GM23338 (cell line): Measurements from ENCODE around the gene PHLDB3. TPM values are rescaled to one million over a fixed set of nuclear protein-coding genes. Genes with fewer than 3 reads are reported as not detected.

Experiments
- ATAC-seq: fragments of 200-7000 bp; cut with Tn5 transposase; 3 replicates; pipeline ENCODE4 v1.9.1; 2020
- DNase-seq: peaks from one replicate; pipeline ENCODE4 v3.0.0-alpha.2; 2015; ENCODE audit warnings: low spot score
- H2AFZ ChIP-seq: fragments of 200-600 bp; sonication (generic); 2 replicates; pipeline ENCODE4 v1.8.0; 2016; ENCODE audit warnings: antibody characterized with exemption, mild to moderate bottlenecking, moderate library complexity
- H3F3A ChIP-seq: fragments of 200-600 bp; sonication (generic); replicated peaks from 2 replicates; pipeline ENCODE4 v1.8.0; 2017; ENCODE audit warnings: antibody characterized with exemption, mixed run types, low read depth
- H3K27ac ChIP-seq: fragments of 200-600 bp; sonication (generic); 2 replicates; pipeline ENCODE4 v1.6.1; 2016; ENCODE audit warnings: low read depth
- H3K27me3 ChIP-seq: fragments of 200-600 bp; sonication (generic); 2 replicates; pipeline ENCODE4 v1.8.0; 2016; ENCODE audit warnings: mild to moderate bottlenecking, mixed run types, moderate library complexity; ENCODE audit not compliant: insufficient read depth
- H3K36me3 ChIP-seq: fragments of 200-600 bp; sonication (generic); 2 replicates; pipeline ENCODE4 v1.8.0; 2016; ENCODE audit warnings: mild to moderate bottlenecking; ENCODE audit not compliant: insufficient read depth
- H3K4me1 ChIP-seq: fragments of 200-600 bp; sonication (generic); 2 replicates; pipeline ENCODE4 v1.8.0; 2016; ENCODE audit warnings: mild to moderate bottlenecking, moderate library complexity; ENCODE audit not compliant: insufficient read depth
- H3K4me2 ChIP-seq: fragments of 200-600 bp; sonication (generic); 2 replicates; pipeline ENCODE4 v1.7.1; 2017; ENCODE audit warnings: mixed run types
- H3K4me3 ChIP-seq: fragments of 200-600 bp; sonication (generic); 2 replicates; pipeline ENCODE4 v1.6.1; 2016; ENCODE audit warnings: mixed run types
- H3K79me2 ChIP-seq: fragments of 200-600 bp; sonication (generic); replicated peaks from 2 replicates; pipeline ENCODE4 v1.8.0; 2017; ENCODE audit warnings: mild to moderate bottlenecking; ENCODE audit not compliant: insufficient read depth
- H3K9me2 ChIP-seq: fragments of 200-600 bp; sonication (generic); 2 replicates; pipeline ENCODE4 v1.8.0; 2017; ENCODE audit not compliant: insufficient read depth
- H4K20me1 ChIP-seq: fragments of 200-600 bp; sonication (generic); replicated peaks from 2 replicates; pipeline ENCODE4 v1.8.0; 2017; ENCODE audit warnings: mild to moderate bottlenecking; ENCODE audit not compliant: insufficient read depth
- H3K27ac Mint-ChIP-seq: 2 replicates; pipeline ENCODE4 v1.8.0; 2020; ENCODE audit warnings: inconsistent platforms, mild to moderate bottlenecking, moderate library complexity, mixed read lengths
- H3K27me3 Mint-ChIP-seq: 3 replicates; pipeline ENCODE4 v1.8.0; 2022; ENCODE audit warnings: low read depth, mild to moderate bottlenecking, moderate library complexity, mixed read lengths, inconsistent platforms; ENCODE audit not compliant: insufficient read depth, poor library complexity
- H3K36me3 Mint-ChIP-seq: 3 replicates; pipeline ENCODE4 v1.8.0; 2021; ENCODE audit warnings: low read depth, mild to moderate bottlenecking, inconsistent platforms, moderate library complexity, mixed read lengths
- H3K4me1 Mint-ChIP-seq: 3 replicates; pipeline ENCODE4 v1.8.0; 2020; ENCODE audit warnings: mild to moderate bottlenecking, inconsistent platforms, mixed read lengths
- H3K4me3 Mint-ChIP-seq: 3 replicates; pipeline ENCODE4 v1.8.0; 2021; ENCODE audit warnings: moderate library complexity, mild to moderate bottlenecking, inconsistent platforms, mixed read lengths
- H3K9me3 Mint-ChIP-seq: 3 replicates; pipeline ENCODE4 v1.8.0; 2020; ENCODE audit warnings: moderate library complexity, mild to moderate bottlenecking, inconsistent platforms, mixed read lengths
- CREB1 ChIP-seq: fragments of 250-450 bp; sonication (Bioruptor Pico); IDR thresholded peaks from 2 replicates; pipeline ENCODE4 v1.5.0; 2020; ENCODE audit warnings: low read depth, mild to moderate bottlenecking, moderate library complexity
- ETS1 ChIP-seq: IDR thresholded peaks from 2 replicates; pipeline ENCODE4 v1.6.1; 2016; ENCODE audit warnings: antibody characterized with exemption
- EZH2 ChIP-seq: fragments of 200-600 bp; sonication (generic); IDR thresholded peaks from one replicate; pipeline ENCODE4 v1.8.0; 2017; ENCODE audit warnings: antibody characterized with exemption, mild to moderate bottlenecking, low read depth; ENCODE audit not compliant: unreplicated experiment
- EZH2phosphoT487 ChIP-seq: fragments of 200-600 bp; sonication (generic); IDR thresholded peaks from one replicate; pipeline ENCODE4 v1.8.1; 2018; ENCODE audit warnings: antibody characterized with exemption; ENCODE audit not compliant: unreplicated experiment
- JUNB ChIP-seq: IDR thresholded peaks from one replicate; pipeline ENCODE4 v1.6.1; 2016; ENCODE audit warnings: antibody characterized with exemption; ENCODE audit not compliant: unreplicated experiment
- NANOG ChIP-seq: IDR thresholded peaks from 2 replicates; pipeline ENCODE4 v1.6.1; 2016; ENCODE audit warnings: antibody characterized with exemption, borderline replicate concordance
- POLR2AphosphoS5 ChIP-seq: IDR thresholded peaks from 2 replicates; pipeline ENCODE4 v1.6.1; 2016; ENCODE audit warnings: antibody characterized with exemption, low read depth
- STAT1 ChIP-seq: IDR thresholded peaks from one replicate; pipeline ENCODE4 v1.6.1; 2016; ENCODE audit warnings: antibody characterized with exemption; ENCODE audit not compliant: unreplicated experiment
- ZNF114 ChIP-seq: fragments of 250-450 bp; sonication (Bioruptor Pico); IDR thresholded peaks from 2 replicates; pipeline ENCODE4 v1.5.0; 2020; ENCODE audit warnings: mild to moderate bottlenecking, moderate library complexity
- ZNF331 ChIP-seq: fragments of 250-450 bp; sonication (Bioruptor Pico); IDR thresholded peaks from 2 replicates; pipeline ENCODE4 v1.5.0; 2020; ENCODE audit warnings: low read depth, mild to moderate bottlenecking, moderate library complexity
- ZNF462 ChIP-seq: fragments of 250-450 bp; sonication (Bioruptor Pico); IDR thresholded peaks from 2 replicates; pipeline ENCODE4 v1.5.0; 2020; ENCODE audit warnings: mild to moderate bottlenecking, moderate library complexity
- polyA plus RNA-seq: library from polyadenylated mRNA; unstranded; fragments of >200 nt; fragmentation: Nextera tagmentation; extraction: Ambion mirVana; gene quantifications from 2 replicates; pipeline ENCODE4 v1.2.1, GENCODE V29; 2016
- total RNA-seq: library from RNA; depleted of rRNA; stranded (reverse); fragments of >200 nt; shearing (Covaris generic); gene quantifications from 2 replicates; pipeline ENCODE4 v1.2.3, GENCODE V29; 2014
- TF ChIP-seq, protein P1 (sequence below), 2 experiments: fragments of 200-600 bp in 1 of 2; sonication (generic) in 1 of 2; conservative IDR thresholded peaks; 2 replicates each; pipeline versions ENCODE4 v1.5.1 to v1.6.1; 2016 to 2017; ENCODE audit warnings: antibody characterized with exemption in 2 of 2, low read depth in 2 of 2, mild to moderate bottlenecking in 2 of 2, moderate library complexity in 1 of 2

Gene PHLDB3
- total and polyA plus RNA-seq, 2 experiments from 2014 or later: 6.3 to 15.4 TPM

DNA sequence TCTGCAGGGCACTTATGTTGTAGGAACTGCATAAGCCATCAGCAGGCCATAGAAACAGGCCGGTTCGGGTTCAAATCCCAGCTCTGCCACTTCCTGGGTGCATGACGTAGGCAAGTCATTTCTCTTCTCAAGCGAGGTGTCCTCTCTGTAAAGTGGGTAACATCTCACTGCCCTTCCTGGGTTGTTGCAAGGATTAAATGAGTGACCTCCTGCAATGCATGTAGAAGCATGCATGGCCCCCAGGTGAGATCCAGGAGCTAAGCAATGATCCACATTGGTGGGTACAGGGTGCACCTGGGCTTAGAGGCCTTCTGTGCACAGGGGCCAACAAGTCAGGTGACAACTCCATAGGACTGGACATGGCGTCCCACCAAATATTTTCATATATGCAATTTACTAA lies 13.8 kb downstream of the PHLDB3 start (continued):
- TF ChIP-seq EZH2 (no peak), CREB1 (CRISPR knock-in tag) (no peak), ZNF331 (CRISPR knock-in tag) (no peak)

DNA sequence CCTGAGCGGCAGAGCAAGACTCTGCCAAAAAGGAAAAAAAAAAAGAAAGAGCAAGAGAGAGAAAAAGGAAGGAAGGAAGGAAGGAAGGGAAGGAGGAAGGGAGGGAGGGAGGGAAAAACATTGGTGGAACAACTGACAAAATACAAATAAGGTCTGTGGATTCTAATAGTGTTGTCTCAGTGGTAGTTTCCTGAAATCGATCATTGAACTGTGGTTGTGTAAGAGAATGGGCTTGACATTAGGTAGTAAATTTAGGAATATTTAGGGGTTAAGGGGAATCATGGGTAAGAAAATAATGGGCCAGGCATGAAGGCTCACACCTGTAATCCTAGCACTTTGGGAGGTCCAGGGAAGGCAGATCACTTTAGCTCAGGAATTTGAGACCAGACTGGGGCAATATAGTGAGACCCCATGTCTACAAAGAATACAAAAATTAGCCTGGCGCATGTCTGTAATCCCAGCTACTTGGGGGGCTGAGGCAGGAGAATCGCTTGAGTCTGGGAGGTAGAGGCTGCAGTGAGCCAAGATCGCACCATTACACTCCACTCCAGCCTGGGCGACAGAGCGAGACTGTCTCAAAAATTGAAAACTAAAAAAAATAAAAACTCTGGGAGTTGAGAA lies 14.5 kb downstream of the PHLDB3 start:
- Mint-ChIP-seq H3K36me3 (no peaks in the 10 kb centered on the region), H3K9me3 (no peaks in the 10 kb centered on the region), H3K27me3 (peaks cover 3% of the 10 kb centered on the region), H3K27ac (no peak overlapping the region), H3K4me3 (no peak overlapping the region), H3K4me1 (0 out of 3 replicates have a peak, but pooled peaks cover 5% of the 10 kb centered on the region)
- H3K4me2 ChIP-seq: no peak overlapping the region
- no peaks in the 10 kb centered on the region for H3K9me2 ChIP-seq
- no peaks in the 10 kb centered on the region for H3K4me1 ChIP-seq
- DNase-seq (no peak), ATAC-seq (no peak)
- no peak overlapping the region for H3K27ac ChIP-seq
- H3K4me3 ChIP-seq: no peak overlapping the region
- no peaks in the 10 kb centered on the region for H3K27me3 ChIP-seq
- H3K79me2 ChIP-seq: no peaks in the 10 kb centered on the region
- H2AFZ ChIP-seq: no peak overlapping the region
- H3F3A ChIP-seq: no peaks in the 10 kb centered on the region
- no peaks in the 10 kb centered on the region for H3K36me3 ChIP-seq
- H4K20me1 ChIP-seq: 0 out of 2 replicates have a peak, but pooled peaks cover 7% of the 10 kb centered on the region
- no peak for TF ChIP-seq ZNF331 (CRISPR knock-in tag)
- TF ChIP-seq ZNF114: no peak
- no peak for TF ChIP-seq NANOG
- TF ChIP-seq ETS1: no peak
- no peak for TF ChIP-seq CREB1 (CRISPR knock-in tag)
- no peak for TF ChIP-seq STAT1
- TF ChIP-seq, protein P1, sequence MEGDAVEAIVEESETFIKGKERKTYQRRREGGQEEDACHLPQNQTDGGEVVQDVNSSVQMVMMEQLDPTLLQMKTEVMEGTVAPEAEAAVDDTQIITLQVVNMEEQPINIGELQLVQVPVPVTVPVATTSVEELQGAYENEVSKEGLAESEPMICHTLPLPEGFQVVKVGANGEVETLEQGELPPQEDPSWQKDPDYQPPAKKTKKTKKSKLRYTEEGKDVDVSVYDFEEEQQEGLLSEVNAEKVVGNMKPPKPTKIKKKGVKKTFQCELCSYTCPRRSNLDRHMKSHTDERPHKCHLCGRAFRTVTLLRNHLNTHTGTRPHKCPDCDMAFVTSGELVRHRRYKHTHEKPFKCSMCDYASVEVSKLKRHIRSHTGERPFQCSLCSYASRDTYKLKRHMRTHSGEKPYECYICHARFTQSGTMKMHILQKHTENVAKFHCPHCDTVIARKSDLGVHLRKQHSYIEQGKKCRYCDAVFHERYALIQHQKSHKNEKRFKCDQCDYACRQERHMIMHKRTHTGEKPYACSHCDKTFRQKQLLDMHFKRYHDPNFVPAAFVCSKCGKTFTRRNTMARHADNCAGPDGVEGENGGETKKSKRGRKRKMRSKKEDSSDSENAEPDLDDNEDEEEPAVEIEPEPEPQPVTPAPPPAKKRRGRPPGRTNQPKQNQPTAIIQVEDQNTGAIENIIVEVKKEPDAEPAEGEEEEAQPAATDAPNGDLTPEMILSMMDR (conservative IDR thresholded peaks at IDR 0.05; ENCODE audit: low read depth in 2 of 2): no peak
- no peak for TF ChIP-seq EZH2
- no peak for TF ChIP-seq EZH2phosphoT487
- no peak for TF ChIP-seq POLR2AphosphoS5
- no peak for TF ChIP-seq ZNF462 (CRISPR knock-in tag)
- no peak for TF ChIP-seq JUNB
